GM12878 (cell line): ENCODE data around the gene EXD3. TPM values are rescaled to one million over a fixed set of nuclear protein-coding genes. Genes with fewer than 3 reads are reported as not detected.

Source experiments
- ATAC-seq: fragments of 200-7000 bp; cut with Tn5 transposase; 3 replicates; pipeline ENCODE4 v1.9.1; 2020; ENCODE audit warnings: mild to moderate bottlenecking, moderate library complexity
- BruUV-seq: library from RNA; stranded (reverse); fragments of 400-500 nt; replicated peaks from 2 replicates; lab custom pipeline; 2021; lab: Mats Ljungman, UMichigan
- CTCF ChIA-PET: fragments of 300-600 bp; sonication (Branson Sonifier 250); formaldehyde crosslinking; extraction: SDS; loops from one replicate; lab custom pipeline; 2021; ENCODE audit warnings: inconsistent platforms; lab: Yijun Ruan, JAX
- POLR2A ChIA-PET: fragments of 350-600 bp; formaldehyde crosslinking; extraction: SDS; loops from one replicate; lab custom pipeline; 2021; ENCODE audit warnings: inconsistent platforms; lab: Charles Lee
- RAD21 ChIA-PET: fragments of 300-600 bp; sonication (Branson Sonifier 250); formaldehyde crosslinking; loops from one replicate; lab custom pipeline; 2023; ENCODE audit warnings: antibody characterized with exemption; ENCODE audit not compliant: unreplicated experiment; lab: Charles Lee
- SMC1A ChIA-PET: fragments of 300-600 bp; sonication (Branson Sonifier 250); formaldehyde crosslinking; loops from one replicate; lab custom pipeline; 2023; ENCODE audit not compliant: unreplicated experiment, uncharacterized antibody; lab: Charles Lee
- DNase-seq: peaks from one replicate; pipeline ENCODE4 v3.0.0-alpha.2; 2011; ENCODE audit warnings: low read depth, low spot score
- FAIRE-seq: peaks from 3 replicates; lab custom pipeline; 2011; peaks lifted over from hg19 to GRCh38; lab: Jason Lieb, UNC
- H2AFZ ChIP-seq: 2 replicates; pipeline ENCODE4 v1.6.0; 2011; ENCODE audit warnings: low read depth, low read length, control low read depth; ENCODE audit not compliant: control insufficient read depth
- H3K27ac ChIP-seq: 2 replicates; pipeline ENCODE4 v1.5.1; 2011; ENCODE audit warnings: control low read depth; ENCODE audit not compliant: control insufficient read depth, insufficient read depth
- H3K27me3 ChIP-seq, 2 experiments: replicated peaks in 1 of 2; 2 replicates each; pipeline versions ENCODE4 v1.6.0 to v1.6.1; 2011; ENCODE audit warnings: low read length in 1 of 2; ENCODE audit not compliant: control insufficient read depth in 2 of 2, insufficient read depth in 2 of 2
- H3K36me3 ChIP-seq, 2 experiments: 2 replicates each; pipeline ENCODE4 v1.5.1; 2011; ENCODE audit warnings: low read length in 1 of 2; ENCODE audit not compliant: control insufficient read depth in 2 of 2, insufficient read depth in 2 of 2
- H3K4me1 ChIP-seq: 2 replicates; pipeline ENCODE4 v1.6.1; 2011; ENCODE audit warnings: mild to moderate bottlenecking, low read length, moderate library complexity, mixed read lengths; ENCODE audit not compliant: control insufficient read depth, insufficient read depth
- H3K4me2 ChIP-seq: 2 replicates; pipeline ENCODE4 v1.6.0; 2011; ENCODE audit warnings: control low read depth; ENCODE audit not compliant: control insufficient read depth, insufficient read depth
- H3K4me3 ChIP-seq: fragments of 200-600 bp; sonication (generic); 2 replicates; pipeline ENCODE4 v1.5.1; 2016
- H3K79me2 ChIP-seq: 2 replicates; pipeline ENCODE4 v1.6.0; 2011; ENCODE audit warnings: low read length; ENCODE audit not compliant: control insufficient read depth, insufficient read depth
- H3K9ac ChIP-seq: 2 replicates; pipeline ENCODE4 v1.8.0; 2011; ENCODE audit warnings: low read length, control low read depth, mixed read lengths; ENCODE audit not compliant: control insufficient read depth, insufficient read depth
- H3K9me3 ChIP-seq: replicated peaks from 3 replicates; pipeline ENCODE4 v1.5.1; 2011; ENCODE audit warnings: mild to moderate bottlenecking, low read length; ENCODE audit not compliant: control insufficient read depth, insufficient read depth
- H4K20me1 ChIP-seq: 2 replicates; pipeline ENCODE4 v1.6.0; 2011; ENCODE audit not compliant: control insufficient read depth, insufficient read depth
- CEBPZ ChIP-seq: fragments of 150-350 bp; IDR thresholded peaks from 2 replicates; pipeline ENCODE4 v1.6.1; 2016; ENCODE audit warnings: low read depth, low read length
- CTCF ChIP-seq, 3 experiments: IDR thresholded peaks in 2 of 3; conservative IDR thresholded peaks in 1 of 3; 2 replicates each; pipeline ENCODE4 v1.5.1; 2011; ENCODE audit warnings: low read depth in 3 of 3, low read length in 3 of 3, mild to moderate bottlenecking in 3 of 3, control low read depth in 2 of 3, moderate library complexity in 2 of 3, inconsistent platforms in 1 of 3, mixed read lengths in 1 of 3; ENCODE audit not compliant: control insufficient read depth in 2 of 3, insufficient read depth in 1 of 3; ENCODE audit errors: extremely low read depth in 1 of 3
- FOXM1 ChIP-seq: IDR thresholded peaks from 2 replicates; pipeline ENCODE4 v1.6.1; 2012; ENCODE audit warnings: low read depth, mild to moderate bottlenecking, inconsistent platforms, low read length, moderate library complexity
- HCFC1 ChIP-seq: fragments of 150-350 bp; IDR thresholded peaks from 2 replicates; pipeline ENCODE4 v1.6.1; 2014; ENCODE audit warnings: low read length
- NFYA ChIP-seq: IDR thresholded peaks from 2 replicates; pipeline ENCODE4 v1.6.1; 2011; ENCODE audit warnings: low read depth, mild to moderate bottlenecking, low read length, improper control_type of control experiment, borderline replicate concordance
- RELA ChIP-seq: fragments of 450-650 bp; IDR thresholded peaks from 2 replicates; pipeline ENCODE4 v1.8.0; 2014; ENCODE audit warnings: borderline replicate concordance; ENCODE audit not compliant: partially characterized antibody
- RUNX3 ChIP-seq: IDR thresholded peaks from 2 replicates; pipeline ENCODE4 v1.6.1; 2012; ENCODE audit warnings: low read length, inconsistent platforms
- SREBF2 ChIP-seq: IDR thresholded peaks from 2 replicates; pipeline ENCODE4 v1.6.1; 2012; ENCODE audit warnings: mild to moderate bottlenecking, low read length
- WGBS: methylation state at CpG from one replicate; pipeline ENCODE4 v1.1.6; 2016; ENCODE audit warnings: low lambda C conversion rate; ENCODE audit not compliant: insufficient replicate concordance, insufficient coverage; ENCODE audit errors: missing lambda C conversion rate; 5-methylcytosine and 5-hydroxymethylcytosine counted together
- in situ Hi-C: fragments of 300-500 bp; cut with MboI; formaldehyde crosslinking; loops from 9 replicates; pipeline ENCODE4 v1.14.3; 2018; ENCODE audit warnings: mixed read lengths
- intact Hi-C: fragments of 100-400 bp; cut with micrococcal nuclease; formaldehyde crosslinking; loops from one replicate; pipeline ENCODE4 v1.14.2; 2022; ENCODE audit not compliant: unreplicated experiment
- polyA plus RNA-seq, 11 experiments: library from polyadenylated mRNA; depleted of rRNA in 4 of 11; unstranded in 6 of 11; stranded (reverse) in 5 of 11; fragments of >200 nt; fragmentation: Nextera tagmentation in 4 of 11; fragmentation: Illumina TruSeq in 1 of 11; extraction: Ambion mirVana in 4 of 11; extraction: Trizol in 1 of 11; gene quantifications; 1 replicate in 1 of 11; 2 replicates in 10 of 11; pipeline versions ENCODE4 v1.2.1 to v1.2.3, GENCODE V29; 2011 to 2016; ENCODE audit warnings: inconsistent platforms in 2 of 11, missing spikeins in 2 of 11, low read depth in 1 of 11
- total RNA-seq, 4 experiments: library from RNA; depleted of rRNA in 3 of 4; stranded (reverse); fragments of >200 nt in 3 of 4; fragmentation: Illumina TruSeq in 1 of 4; extraction: Trizol in 1 of 4; gene quantifications; 2 replicates each; pipeline versions ENCODE4 v1.2.1 to v1.2.3, GENCODE V29; 2013 to 2021

EXD3 gene
- total and polyA plus RNA-seq, 10 of the 15 experiments (the other 5 are each of a cell fraction or from before 2014, with no cell fraction given): 0.21 to 7.1 (median 3.6) TPM

- Histone ChIP-seq H3K4me2 (no peak overlapping the region), H3K27me3 (no peaks in the 10 kb centered on the region; a peak in 1 of 4 replicates), H2AFZ (no peak overlapping the region), H3K9me3 (no peaks in the 10 kb centered on the region), H3K9ac (no peak overlapping the region), H4K20me1 (no peaks in the 10 kb centered on the region), H3K27ac (no peak overlapping the region), H3K36me3 (no peaks in the 10 kb centered on the region), H3K4me1 (peaks cover 23% of the 10 kb centered on the region), H3K79me2 (no peaks in the 10 kb centered on the region; the same call in 1 of the 2 replicates), H3K4me3 (no peak overlapping the region)
- WGBS: 79% methylated on average over 16 of the region's 16 CpGs
- in situ Hi-C loops (no loop called here), intact Hi-C loops (loop anchor here (5.0 to 10.0 kb wide), 2 partner anchors 122 to 225 kb away; partner anchors contain the start of genes EXD3 and NOXA1)
- FAIRE-seq (no peak), DNase-seq (no peak), ATAC-seq (no peak)
- BruUV-seq: TSS peak; percentile 86
- CTCF ChIA-PET: interaction anchor here (2.5 kb wide), 1 partner anchor 13 kb away, joined by 5 read pairs; no protein-coding TSS in a partner anchor
- RAD21 ChIA-PET: no interaction called here
- POLR2A ChIA-PET: no interaction called here
- SMC1A ChIA-PET: no interaction called here
- TF ChIP-seq CTCF (IDR thresholded peaks at IDR 0.05 in 2 of 3, conservative IDR thresholded peaks at IDR 0.05 in 1 of 3; ENCODE audit: control insufficient read depth in 2 of 3, extremely low read depth in 1 of 3, insufficient read depth in 1 of 3, low read depth in 3 of 3, low read length in 3 of 3): no peak
- no peak for TF ChIP-seq FOXM1
- no peak for TF ChIP-seq SREBF2
- no peak for TF ChIP-seq HCFC1
- TF ChIP-seq NFYA: no peak
- TF ChIP-seq CEBPZ: no peak
- TF ChIP-seq RELA: no peak
- TF ChIP-seq RUNX3: no peak
Measured at GRCh38 chr9:137299938-137300337, 123.0 kb downstream of the EXD3 start.
